Body of pancreas (tissue), 4 donors: ENCODE measurements around the gene CEACAM3. TPM values are rescaled to one million over a fixed set of nuclear protein-coding genes. Genes with fewer than 3 reads are reported as not detected.

Experiments
- ATAC-seq: fragments of 150-250 bp; one replicate; pipeline ENCODE4 v1.9.1; 2016
- DNase-seq, 4 donors: peaks; one replicate each; pipeline ENCODE4 v3.0.0-alpha.2; 2019
- H3K27ac ChIP-seq, 4 donors: fragments of 200-600 bp; sonication (generic); 1 replicate in 3 of 4; 2 replicates in 1 of 4; pipeline versions ENCODE4 v1.5.1 to v1.6.1; 2016 to 2019; ENCODE audit warnings: mild to moderate bottlenecking in 1 of 4, mixed read lengths in 1 of 4, moderate library complexity in 1 of 4
- H3K27me3 ChIP-seq, 2 donors: fragments of 200-600 bp; sonication (generic); one replicate each; pipeline ENCODE4 v1.6.0; 2016; ENCODE audit warnings: mild to moderate bottlenecking in 1 of 2
- H3K36me3 ChIP-seq, 2 donors: fragments of 200-600 bp; sonication (generic); replicated peaks in 1 of 2; 2 replicates each; pipeline ENCODE4 v1.5.1; 2016; ENCODE audit warnings: low read depth in 2 of 2; ENCODE audit not compliant: insufficient read depth in 1 of 2
- H3K4me1 ChIP-seq: fragments of 200-600 bp; sonication (generic); one replicate; pipeline ENCODE4 v1.6.0; 2016
- H3K4me3 ChIP-seq, 2 donors: fragments of 200-600 bp; sonication (generic); 1 replicate in 1 of 2; 2 replicates in 1 of 2; pipeline ENCODE4 v1.5.1; 2016 to 2019
- H3K9me3 ChIP-seq, 3 donors: fragments of 200-600 bp; sonication (generic); 1 replicate in 2 of 3; 2 replicates in 1 of 3; pipeline ENCODE4 v1.5.1; 2016
- POLR2A ChIP-seq, 3 donors: fragments of 450-650 bp; IDR thresholded peaks; one replicate each; pipeline ENCODE4 v1.6.1; 2016; ENCODE audit warnings: antibody characterized with exemption in 3 of 3, mild to moderate bottlenecking in 2 of 3
- WGBS, 2 donors: methylation state at CpG; one replicate each; pipeline ENCODE4 v1.1.5; 2017; 5-methylcytosine and 5-hydroxymethylcytosine counted together
- intact Hi-C: fragments of 100-400 bp; cut with DNase I; formaldehyde crosslinking; loops from one replicate; pipeline ENCODE4 v1.15.1; 2023
- total RNA-seq, 2 donors: library from RNA; depleted of rRNA; stranded (reverse); fragments of >200 nt; gene quantifications; one replicate each; pipeline ENCODE4 v1.1.0, GENCODE V29; 2016
- TF ChIP-seq, protein P1 (sequence below), 7 experiments: fragments of 450-650 bp in 4 of 7; fragments of 200-600 bp in 3 of 7; sonication (generic) in 3 of 7; IDR thresholded peaks; one replicate each; pipeline ENCODE4 v1.5.1; 2016 to 2019; ENCODE audit warnings: antibody characterized with exemption in 7 of 7

CEACAM3 gene
- total RNA-seq, 2 donors from 2014 or later, result not detected

GRCh38 chr19:41769608-41770007, 26.8 kb upstream of the CEACAM3 start:
- DNase-seq (no peak), ATAC-seq (no peak)
- H3K4me3 ChIP-seq, result no peak overlapping the region
- TF ChIP-seq POLR2A (IDR thresholded peaks at IDR 0.05), result no peak
- TF ChIP-seq, protein P1, sequence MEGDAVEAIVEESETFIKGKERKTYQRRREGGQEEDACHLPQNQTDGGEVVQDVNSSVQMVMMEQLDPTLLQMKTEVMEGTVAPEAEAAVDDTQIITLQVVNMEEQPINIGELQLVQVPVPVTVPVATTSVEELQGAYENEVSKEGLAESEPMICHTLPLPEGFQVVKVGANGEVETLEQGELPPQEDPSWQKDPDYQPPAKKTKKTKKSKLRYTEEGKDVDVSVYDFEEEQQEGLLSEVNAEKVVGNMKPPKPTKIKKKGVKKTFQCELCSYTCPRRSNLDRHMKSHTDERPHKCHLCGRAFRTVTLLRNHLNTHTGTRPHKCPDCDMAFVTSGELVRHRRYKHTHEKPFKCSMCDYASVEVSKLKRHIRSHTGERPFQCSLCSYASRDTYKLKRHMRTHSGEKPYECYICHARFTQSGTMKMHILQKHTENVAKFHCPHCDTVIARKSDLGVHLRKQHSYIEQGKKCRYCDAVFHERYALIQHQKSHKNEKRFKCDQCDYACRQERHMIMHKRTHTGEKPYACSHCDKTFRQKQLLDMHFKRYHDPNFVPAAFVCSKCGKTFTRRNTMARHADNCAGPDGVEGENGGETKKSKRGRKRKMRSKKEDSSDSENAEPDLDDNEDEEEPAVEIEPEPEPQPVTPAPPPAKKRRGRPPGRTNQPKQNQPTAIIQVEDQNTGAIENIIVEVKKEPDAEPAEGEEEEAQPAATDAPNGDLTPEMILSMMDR (IDR thresholded peaks at IDR 0.05), result no peak
- no peaks in the 10 kb centered on the region for H3K36me3 ChIP-seq
- H3K4me1 ChIP-seq, result peaks cover 4% of the 10 kb centered on the region
- no peak overlapping the region for H3K27ac ChIP-seq
- no peaks in the 10 kb centered on the region for H3K9me3 ChIP-seq
- intact Hi-C loops, result no loop called here
- WGBS, 2 donors, result 73 to 77% methylated on average over 4 of the region's 4 CpGs
- no peaks in the 10 kb centered on the region for H3K27me3 ChIP-seq

GRCh38 chr19:41771410-41771809, 25.0 kb upstream of the CEACAM3 start:
- 91 to 96% methylated on average over 2 of the region's 2 CpGs for WGBS, 2 donors
- Histone ChIP-seq H3K9me3 (no peaks in the 10 kb centered on the region), H3K27ac (no peak overlapping the region), H3K27me3 (no peaks in the 10 kb centered on the region), H3K4me3 (no peak overlapping the region), H3K4me1 (peaks cover 4% of the 10 kb centered on the region), H3K36me3 (no peaks in the 10 kb centered on the region)
- ATAC-seq, result no peak
- no peak for DNase-seq
- intact Hi-C loops, result no loop called here
- no peak for TF ChIP-seq POLR2A (IDR thresholded peaks at IDR 0.05)
- TF ChIP-seq, protein P1 (IDR thresholded peaks at IDR 0.05), result no peak

DNA sequence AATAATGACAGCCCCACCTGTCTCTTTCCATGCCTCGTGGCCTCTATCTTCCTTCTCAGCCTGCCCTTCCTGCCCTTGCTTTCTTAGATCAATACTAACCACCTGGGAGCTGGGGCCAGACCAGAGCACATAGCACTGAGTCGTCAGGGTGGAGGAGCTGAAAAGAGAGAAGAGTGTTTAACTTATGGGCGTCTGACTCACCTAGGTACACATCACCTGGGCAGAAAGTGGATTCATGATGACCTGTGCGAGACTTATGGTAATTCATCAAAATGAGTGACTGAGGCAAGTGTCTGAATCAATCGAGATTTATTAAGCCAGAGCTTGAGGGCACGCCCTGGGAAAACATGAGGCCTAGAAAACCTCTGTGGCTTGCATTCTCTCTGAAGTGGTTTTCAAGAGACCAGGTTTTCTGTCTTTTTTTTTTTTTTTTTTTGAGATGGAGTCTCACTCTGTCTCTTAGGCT, 21.8 kb upstream of the CEACAM3 start:
- Histone ChIP-seq H3K27me3 (peaks cover 0 to 8% of the 10 kb centered on the region in 2 donors), H3K9me3 (no peaks in the 10 kb centered on the region), H3K36me3 (no peaks in the 10 kb centered on the region), H3K4me3 (no peak overlapping the region), H3K27ac (no peak overlapping the region), H3K4me1 (peaks cover 4% of the 10 kb centered on the region)
- TF ChIP-seq, protein P1 (IDR thresholded peaks at IDR 0.05), result no peak
- no peak for TF ChIP-seq POLR2A (IDR thresholded peaks at IDR 0.05)
- peak; percentile 52 for ATAC-seq
- DNase-seq, result peak in 1 of 4 donors; percentile 32
- WGBS, 2 donors, result 36 to 38% methylated on average over 6 of the region's 6 CpGs
- intact Hi-C loops, result no loop called here

- Histone ChIP-seq H3K4me1 (peaks cover 4% of the 10 kb centered on the region), H3K27ac (no peak overlapping the region), H3K9me3 (no peaks in the 10 kb centered on the region), H3K27me3 (peaks cover 0 to 12% of the 10 kb centered on the region in 2 donors), H3K4me3 (no peak overlapping the region), H3K36me3 (no peaks in the 10 kb centered on the region)
- DNase-seq (no peak), ATAC-seq (no peak)
- intact Hi-C loops, result no loop called here
- TF ChIP-seq, protein P1 (IDR thresholded peaks at IDR 0.05), result no peak
- no peak for TF ChIP-seq POLR2A (IDR thresholded peaks at IDR 0.05)
- 57 to 61% methylated on average over 2 of the region's 2 CpGs for WGBS, 2 donors
Observed at GRCh38 chr19:41776700-41777099, 19.7 kb upstream of the CEACAM3 start.

DNA sequence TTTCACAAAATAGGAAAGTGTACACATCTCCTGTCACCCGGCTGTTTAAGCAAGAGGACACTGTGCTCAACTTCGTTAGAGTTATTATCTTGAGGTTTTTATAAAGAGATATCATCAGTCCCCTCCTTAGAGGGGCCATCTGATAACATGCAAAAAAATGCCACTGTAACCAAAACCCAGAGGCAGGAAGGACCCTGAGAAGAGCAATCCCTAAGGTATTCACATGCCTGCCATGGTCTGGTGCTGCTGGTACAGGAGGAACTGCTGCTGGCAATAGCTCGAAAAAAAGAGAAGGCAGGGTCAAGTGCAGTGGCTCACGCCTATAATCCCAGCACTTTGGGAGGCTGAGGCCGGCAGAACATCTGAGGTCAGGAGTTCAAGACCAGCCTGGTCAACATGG, 12.8 kb upstream of the CEACAM3 start:
- TF ChIP-seq, protein P1 (IDR thresholded peaks at IDR 0.05), result no peak
- no peak for TF ChIP-seq POLR2A (IDR thresholded peaks at IDR 0.05)

More for the DNA sequence above, 12.8 kb upstream of the CEACAM3 start:
- intact Hi-C loops, result no loop called here
- H3K4me1 ChIP-seq, result no peaks in the 10 kb centered on the region
- H3K27me3 ChIP-seq, result peaks cover 0 to 14% of the 10 kb centered on the region in 2 donors
- WGBS, 2 donors, result 28 to 31% methylated on average over 5 of the region's 5 CpGs
- no peak overlapping the region for H3K4me3 ChIP-seq
- no peaks in the 10 kb centered on the region for H3K9me3 ChIP-seq
- ATAC-seq (no peak), DNase-seq (no peak)
- no peaks in the 10 kb centered on the region for H3K36me3 ChIP-seq
- H3K27ac ChIP-seq, result no peak overlapping the region
